Calu3 (cell line): ENCODE data around the gene RAB6D. TPM values are rescaled to one million over a fixed set of nuclear protein-coding genes. Genes with fewer than 3 reads are reported as not detected.
A peak's percentile ranks its signal among the peaks of the same experiment; 100 is the strongest.
"Not testable (repeated sequence)": the region's sequence is repeated elsewhere in the genome, so short reads cannot be mapped to it uniquely, and the experiment has no call there.

Experiments used
- BruUV-seq: library from RNA; stranded (reverse); fragments of 400-500 nt; replicated peaks from 2 replicates; lab custom pipeline; 2021; lab: Mats Ljungman, UMichigan
- CTCF ChIA-PET: fragments of 300-600 bp; sonication (Branson Sonifier 250); formaldehyde crosslinking; loops from one replicate; lab custom pipeline; 2022; ENCODE audit warnings: antibody characterized with exemption; lab: Charles Lee
- DNase-seq: peaks from one replicate; pipeline ENCODE4 v3.0.0; 2022
- H3K27ac Mint-ChIP-seq: one replicate; pipeline ENCODE4 v1.8.0; 2022; ENCODE audit warnings: mixed read lengths; ENCODE audit not compliant: unreplicated experiment
- H3K27me3 Mint-ChIP-seq: one replicate; pipeline ENCODE4 v1.8.0; 2022; ENCODE audit warnings: mixed read lengths; ENCODE audit not compliant: unreplicated experiment
- H3K36me3 Mint-ChIP-seq: one replicate; pipeline ENCODE4 v1.8.0; 2022; ENCODE audit warnings: mild to moderate bottlenecking, moderate library complexity, mixed read lengths; ENCODE audit not compliant: insufficient read depth, unreplicated experiment
- H3K4me1 Mint-ChIP-seq: one replicate; pipeline ENCODE4 v1.8.0; 2022; ENCODE audit warnings: mild to moderate bottlenecking, low read depth, mixed read lengths; ENCODE audit not compliant: unreplicated experiment
- H3K4me3 Mint-ChIP-seq: one replicate; pipeline ENCODE4 v1.8.0; 2022; ENCODE audit warnings: mild to moderate bottlenecking, low read depth, moderate library complexity, mixed read lengths; ENCODE audit not compliant: unreplicated experiment
- H3K9me3 Mint-ChIP-seq: one replicate; pipeline ENCODE4 v1.8.0; 2022; ENCODE audit warnings: low read depth, mixed read lengths; ENCODE audit not compliant: unreplicated experiment
- CTCF ChIP-seq: fragments of 200-600 bp; IDR thresholded peaks from one replicate; pipeline ENCODE4 v1.8.0; 2022; ENCODE audit warnings: antibody characterized with exemption; ENCODE audit not compliant: unreplicated experiment
- intact Hi-C: fragments of 100-400 bp; cut with micrococcal nuclease; formaldehyde crosslinking; loops from one replicate; pipeline ENCODE4 v1.10.0; 2022; ENCODE audit not compliant: unreplicated experiment
- total RNA-seq: library from RNA; stranded (reverse); gene quantifications from 2 replicates; pipeline ENCODE4 v1.2.3, GENCODE V29; 2022

RAB6D gene
- total RNA-seq, 1 experiment from 2014 or later, result 0.17 TPM

- no peak for DNase-seq
- CTCF ChIA-PET, result no interaction called here
- BruUV-seq, result no TSS peak
- intact Hi-C loops, result no loop called here
- H3K27ac Mint-ChIP-seq, result no peak overlapping the region
- H3K4me1 Mint-ChIP-seq, result no peaks in the 10 kb centered on the region
- H3K9me3 Mint-ChIP-seq, result no peaks in the 10 kb centered on the region
- peaks cover 24% of the 10 kb centered on the region for H3K27me3 Mint-ChIP-seq
- no peak overlapping the region for H3K4me3 Mint-ChIP-seq
- H3K36me3 Mint-ChIP-seq, result no peaks in the 10 kb centered on the region
- no peak for TF ChIP-seq CTCF
Observed at GRCh38 chr2:131322209-131322608, 41.8 kb downstream of the RAB6D start.

- H3K4me3 Mint-ChIP-seq, CTCF ChIA-PET, DNase-seq, H3K4me1 Mint-ChIP-seq, BruUV-seq, H3K27ac Mint-ChIP-seq, H3K9me3 Mint-ChIP-seq, intact Hi-C loops, H3K36me3 Mint-ChIP-seq: not testable (repeated sequence)
- H3K27me3 Mint-ChIP-seq, result peaks cover 33% of the 10 kb centered on the region
Observed at GRCh38 chr2:131321344-131321743, 42.6 kb downstream of the RAB6D start.

DNA sequence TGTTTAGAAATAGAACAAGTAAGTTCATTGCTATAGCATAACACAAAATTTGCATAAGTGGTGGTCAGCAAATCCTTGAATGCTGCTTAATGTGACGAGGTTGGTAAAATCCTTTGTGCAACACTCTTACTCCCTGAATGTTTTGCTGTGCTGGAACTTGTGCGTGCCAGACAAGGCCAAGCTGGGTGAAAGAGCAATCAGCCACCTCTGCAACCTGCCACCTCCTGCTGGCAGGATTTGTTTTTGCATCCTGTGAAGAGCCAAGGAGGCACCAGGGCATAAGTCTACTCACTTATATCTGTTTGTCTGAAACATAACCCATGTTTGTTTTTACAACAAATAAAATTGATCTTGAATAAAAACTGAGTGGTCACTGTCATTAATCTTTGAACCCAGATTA, 53.0 kb downstream of the RAB6D start:
- DNase-seq, result peak; percentile 10
- H3K36me3 Mint-ChIP-seq, H3K9me3 Mint-ChIP-seq, H3K27ac Mint-ChIP-seq, intact Hi-C loops, CTCF ChIA-PET, H3K4me3 Mint-ChIP-seq, BruUV-seq, H3K4me1 Mint-ChIP-seq: not testable (repeated sequence)
- H3K27me3 Mint-ChIP-seq, result peaks cover 63% of the 10 kb centered on the region

Other genes with a start within 250 kb of the RAB6D start
- gene POTEE, start 154.6 kb downstream of the RAB6D start, total RNA-seq, result 0.17 and 0.31 TPM in 2 replicates
- not detected in 2 replicates for gene TUBA3D, start 112.0 kb upstream of the RAB6D start, total RNA-seq
- 100 and 108 TPM in 2 replicates for gene MZT2A, start 128.2 kb upstream of the RAB6D start, total RNA-seq
- 1.2 and 2.0 TPM in 2 replicates for gene CCDC74A, start 163.7 kb upstream of the RAB6D start, total RNA-seq